Ectodermal cell (in vitro differentiated cells): ENCODE data around the gene TRERF1.

Experiments
- H3K27ac ChIP-seq: 2 replicates; pipeline ENCODE4 v1.7.0; 2013; ENCODE audit warnings: mild to moderate bottlenecking, low read depth, low read length; ENCODE audit not compliant: insufficient read depth, poor library complexity, severe bottlenecking
- H3K27me3 ChIP-seq: 2 replicates; pipeline ENCODE4 v1.7.0; 2013; ENCODE audit warnings: mild to moderate bottlenecking, low read length; ENCODE audit not compliant: insufficient read depth, control insufficient read depth, poor library complexity, severe bottlenecking
- H3K36me3 ChIP-seq: one replicate; pipeline ENCODE4 v1.7.0; 2013; ENCODE audit warnings: low read length; ENCODE audit not compliant: control insufficient read depth, insufficient read depth
- H3K4me1 ChIP-seq: one replicate; pipeline ENCODE4 v1.7.0; 2013; ENCODE audit warnings: low read length; ENCODE audit not compliant: control insufficient read depth, insufficient read depth
- H3K4me3 ChIP-seq: 2 replicates; pipeline ENCODE4 v1.7.0; 2013; ENCODE audit warnings: low read depth, low read length, control low read depth; ENCODE audit not compliant: insufficient read depth
- H3K9me3 ChIP-seq: 2 replicates; pipeline ENCODE4 v1.7.0; 2013; ENCODE audit warnings: mild to moderate bottlenecking, low read length, moderate library complexity; ENCODE audit not compliant: control insufficient read depth
- WGBS, 2 experiments: methylation state at CpG; one replicate each; pipeline ENCODE4 v1.1.7; 2013; ENCODE audit warnings: missing lambda C conversion rate in 2 of 2; 5-methylcytosine and 5-hydroxymethylcytosine counted together

Gene TRERF1

GRCh38 chr6:42387336-42387735, 64.4 kb downstream of the TRERF1 start:
- H3K36me3 ChIP-seq, result no peaks in the 10 kb centered on the region
- H3K9me3 ChIP-seq, result no peaks in the 10 kb centered on the region
- no peak overlapping the region for H3K4me3 ChIP-seq
- no peaks in the 10 kb centered on the region for H3K27me3 ChIP-seq
- 91 to 94% methylated on average over 3 to 4 of the region's 4 CpGs for WGBS, 2 experiments
- H3K27ac ChIP-seq, result no peak overlapping the region
- H3K4me1 ChIP-seq, result peaks cover 6% of the 10 kb centered on the region

- Histone ChIP-seq H3K27ac (no peak overlapping the region), H3K4me3 (no peak overlapping the region), H3K9me3 (no peaks in the 10 kb centered on the region), H3K4me1 (no peaks in the 10 kb centered on the region), H3K27me3 (no peaks in the 10 kb centered on the region), H3K36me3 (no peaks in the 10 kb centered on the region)
- 95% methylated on average over 5 of the region's 5 CpGs for WGBS, 2 experiments
Observed at GRCh38 chr6:42385339-42385738, 66.4 kb downstream of the TRERF1 start.

GRCh38 chr6:42383421-42384205, 68.1 kb downstream of the TRERF1 start:
- Histone ChIP-seq H3K4me3 (no peak overlapping the region), H3K27me3 (no peaks in the 10 kb centered on the region), H3K36me3 (no peaks in the 10 kb centered on the region), H3K4me1 (no peaks in the 10 kb centered on the region), H3K27ac (no peak overlapping the region), H3K9me3 (no peaks in the 10 kb centered on the region)
- WGBS, 2 experiments, result 87 to 88% methylated on average over 5 to 6 of the region's 6 CpGs

GRCh38 chr6:42381850-42382249, 69.9 kb downstream of the TRERF1 start:
- Histone ChIP-seq H3K36me3 (no peaks in the 10 kb centered on the region), H3K4me1 (no peaks in the 10 kb centered on the region), H3K4me3 (no peak overlapping the region), H3K27me3 (no peaks in the 10 kb centered on the region), H3K9me3 (no peaks in the 10 kb centered on the region), H3K27ac (no peak overlapping the region)
- 93% methylated on average over 3 of the region's 3 CpGs for WGBS, 2 experiments

- Histone ChIP-seq H3K9me3 (no peaks in the 10 kb centered on the region), H3K27ac (no peak overlapping the region), H3K36me3 (no peaks in the 10 kb centered on the region), H3K4me1 (no peaks in the 10 kb centered on the region), H3K4me3 (no peak overlapping the region), H3K27me3 (no peaks in the 10 kb centered on the region)
- 93 to 94% methylated on average over 4 of the region's 4 CpGs for WGBS, 2 experiments
Observed at GRCh38 chr6:42380228-42380979, 71.3 kb downstream of the TRERF1 start.

GRCh38 chr6:42378536-42378935, 73.2 kb downstream of the TRERF1 start:
- H3K27ac ChIP-seq, result no peak overlapping the region
- H3K4me3 ChIP-seq, result no peak overlapping the region
- 92 to 97% methylated on average over 3 of the region's 3 CpGs for WGBS, 2 experiments
- no peaks in the 10 kb centered on the region for H3K4me1 ChIP-seq
- no peaks in the 10 kb centered on the region for H3K36me3 ChIP-seq
- no peaks in the 10 kb centered on the region for H3K9me3 ChIP-seq
- H3K27me3 ChIP-seq, result no peaks in the 10 kb centered on the region

GRCh38 chr6:42378125-42378524, 73.6 kb downstream of the TRERF1 start:
- Histone ChIP-seq H3K27me3 (no peaks in the 10 kb centered on the region), H3K4me1 (no peaks in the 10 kb centered on the region), H3K27ac (no peak overlapping the region), H3K4me3 (no peak overlapping the region), H3K9me3 (no peaks in the 10 kb centered on the region), H3K36me3 (no peaks in the 10 kb centered on the region)
- 96 to 99% methylated on average over 4 to 5 of the region's 5 CpGs for WGBS, 2 experiments

GRCh38 chr6:42375007-42375635, 76.6 kb downstream of the TRERF1 start:
- 93 to 95% methylated on average over 10 of the region's 10 CpGs for WGBS, 2 experiments
- no peaks in the 10 kb centered on the region for H3K4me1 ChIP-seq
- no peaks in the 10 kb centered on the region for H3K9me3 ChIP-seq
- H3K27me3 ChIP-seq, result no peaks in the 10 kb centered on the region
- H3K36me3 ChIP-seq, result no peaks in the 10 kb centered on the region
- H3K27ac ChIP-seq, result no peak overlapping the region
- H3K4me3 ChIP-seq, result no peak overlapping the region

GRCh38 chr6:42374018-42374669, 77.6 kb downstream of the TRERF1 start:
- no peaks in the 10 kb centered on the region for H3K4me1 ChIP-seq
- H3K27me3 ChIP-seq, result no peaks in the 10 kb centered on the region
- no peak overlapping the region for H3K27ac ChIP-seq
- H3K4me3 ChIP-seq, result no peak overlapping the region
- no peaks in the 10 kb centered on the region for H3K36me3 ChIP-seq
- no peaks in the 10 kb centered on the region for H3K9me3 ChIP-seq
- WGBS, 2 experiments, result 90 to 95% methylated on average over 8 of the region's 8 CpGs

- H3K9me3 ChIP-seq, result no peaks in the 10 kb centered on the region
- WGBS, 2 experiments, result 95 to 96% methylated on average over 4 of the region's 4 CpGs
- no peak overlapping the region for H3K27ac ChIP-seq
- no peaks in the 10 kb centered on the region for H3K36me3 ChIP-seq
- H3K27me3 ChIP-seq, result no peaks in the 10 kb centered on the region
- H3K4me1 ChIP-seq, result peaks cover under 1% of the 10 kb centered on the region
- no peak overlapping the region for H3K4me3 ChIP-seq
Observed at GRCh38 chr6:42372699-42373098, 79.0 kb downstream of the TRERF1 start.
